ENCODE data around the gene PACS2.
A peak's percentile ranks its signal among the peaks of the same experiment; 100 is the strongest.
"Not testable (repeated sequence)": the region's sequence is repeated elsewhere in the genome, so short reads cannot be mapped to it uniquely, and the experiment has no call there.

PACS2 gene

GRCh38 chr14:105350450-105351244, 36.1 kb downstream of the PACS2 start:
- DNase-seq (ENCODE audit: low read depth) = no peak

GRCh38 chr14:105351410-105351809, 36.9 kb downstream of the PACS2 start:
- no peak for DNase-seq (ENCODE audit: low read depth)

GRCh38 chr14:105351920-105352851, 37.6 kb downstream of the PACS2 start:
- DNase-seq (ENCODE audit: low read depth) = peak; percentile 83

GRCh38 chr14:105353136-105353535, 38.6 kb downstream of the PACS2 start:
- DNase-seq (ENCODE audit: low read depth) = no peak

- no peak for DNase-seq (ENCODE audit: low read depth)
These were observed 40.0 kb downstream of the PACS2 start for GRCh38 chr14:105354541-105354940.

- no peak for DNase-seq (ENCODE audit: low read depth)
These were observed 40.6 kb downstream of the PACS2 start for GRCh38 chr14:105355049-105355575.

GRCh38 chr14:105355850-105356604, 41.5 kb downstream of the PACS2 start:
- DNase-seq (ENCODE audit: low read depth) = no peak

- no peak for DNase-seq (ENCODE audit: low read depth)
These were observed 42.4 kb downstream of the PACS2 start for GRCh38 chr14:105356927-105357326.

GRCh38 chr14:105357626-105358025, 43.1 kb downstream of the PACS2 start:
- DNase-seq (ENCODE audit: low read depth) = no peak

- DNase-seq (ENCODE audit: low read depth) = no peak
These were observed 43.7 kb downstream of the PACS2 start for GRCh38 chr14:105358140-105358846.

GRCh38 chr14:105358943-105359342, 44.4 kb downstream of the PACS2 start:
- no peak for DNase-seq (ENCODE audit: low read depth)

- DNase-seq (ENCODE audit: low read depth) = not testable (repeated sequence)
These were observed 46.9 kb downstream of the PACS2 start for GRCh38 chr14:105361412-105361811.

- DNase-seq (ENCODE audit: low read depth) = peak; percentile 82
These were observed 49.5 kb downstream of the PACS2 start for GRCh38 chr14:105363847-105364708.

- no peak for DNase-seq (ENCODE audit: low read depth)
These were observed 50.6 kb downstream of the PACS2 start for GRCh38 chr14:105365101-105365500.

GRCh38 chr14:105365681-105366080, 51.1 kb downstream of the PACS2 start:
- DNase-seq (ENCODE audit: low read depth) = no peak

- no peak for DNase-seq (ENCODE audit: low read depth)
These were observed 52.0 kb downstream of the PACS2 start for GRCh38 chr14:105366386-105367074.

- no peak for DNase-seq (ENCODE audit: low read depth)
These were observed 52.8 kb downstream of the PACS2 start for GRCh38 chr14:105367116-105368031.

- DNase-seq (ENCODE audit: low read depth) = no peak
These were observed 53.5 kb downstream of the PACS2 start for GRCh38 chr14:105368032-105368417.

- DNase-seq (ENCODE audit: low read depth) = no peak
These were observed 53.9 kb downstream of the PACS2 start for GRCh38 chr14:105368426-105368825.
